Measurements from ENCODE around the gene PSME3.
A peak's percentile ranks its signal among the peaks of the same experiment; 100 is the strongest.

Gene PSME3, protein sequence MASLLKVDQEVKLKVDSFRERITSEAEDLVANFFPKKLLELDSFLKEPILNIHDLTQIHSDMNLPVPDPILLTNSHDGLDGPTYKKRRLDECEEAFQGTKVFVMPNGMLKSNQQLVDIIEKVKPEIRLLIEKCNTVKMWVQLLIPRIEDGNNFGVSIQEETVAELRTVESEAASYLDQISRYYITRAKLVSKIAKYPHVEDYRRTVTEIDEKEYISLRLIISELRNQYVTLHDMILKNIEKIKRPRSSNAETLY

DNA sequence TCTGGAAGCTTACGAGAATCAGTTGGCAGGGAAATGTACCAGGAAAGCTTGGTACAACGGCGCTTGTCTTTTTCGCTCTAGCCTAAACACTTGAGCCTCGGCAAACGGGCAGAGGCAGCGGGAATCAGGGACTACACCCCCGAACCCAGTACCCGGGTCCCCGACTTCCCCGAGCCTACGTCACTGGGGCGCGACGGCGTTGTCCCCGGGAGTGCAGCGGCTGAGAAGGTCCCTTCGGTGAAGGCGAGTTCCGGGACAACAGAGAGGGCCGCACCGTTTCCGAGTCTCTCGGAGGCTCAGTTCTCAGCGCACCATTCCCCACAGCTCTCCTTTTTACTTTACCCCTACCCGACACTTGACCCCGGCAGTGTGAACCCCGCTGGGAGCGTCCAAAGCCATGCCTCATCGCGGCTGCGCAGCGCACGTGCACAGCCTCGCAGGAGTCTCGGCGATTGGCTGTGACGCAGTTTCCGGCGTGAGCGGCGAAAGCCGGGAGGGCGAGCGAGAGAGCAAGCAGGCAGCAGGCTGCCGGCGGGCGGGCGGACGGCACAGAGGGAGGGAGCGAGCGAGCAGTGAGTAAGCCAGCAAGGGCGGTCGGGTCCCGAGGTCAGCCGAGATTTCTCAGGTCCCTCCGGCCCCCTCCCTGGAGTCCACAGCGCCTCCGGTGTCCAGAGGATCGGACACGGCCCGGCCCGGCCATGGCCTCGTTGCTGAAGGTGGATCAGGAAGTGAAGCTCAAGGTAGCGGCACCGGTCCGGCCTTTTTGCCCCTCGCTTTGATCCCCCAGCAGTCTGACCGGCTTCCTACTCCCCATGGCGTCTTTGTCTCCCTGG lies at the start of gene PSME3:
PSME3 (plus strand) TSS at position 464 of the 833 bp plus-strand sequence; CDS start at position 699, 235 bp downstream.
- DNase-seq: peak; percentile 90

- DNase-seq: no peak
These were observed 49.4 kb upstream of the PSME3 start for GRCh38 chr17:42783791-42784138.

DNA sequence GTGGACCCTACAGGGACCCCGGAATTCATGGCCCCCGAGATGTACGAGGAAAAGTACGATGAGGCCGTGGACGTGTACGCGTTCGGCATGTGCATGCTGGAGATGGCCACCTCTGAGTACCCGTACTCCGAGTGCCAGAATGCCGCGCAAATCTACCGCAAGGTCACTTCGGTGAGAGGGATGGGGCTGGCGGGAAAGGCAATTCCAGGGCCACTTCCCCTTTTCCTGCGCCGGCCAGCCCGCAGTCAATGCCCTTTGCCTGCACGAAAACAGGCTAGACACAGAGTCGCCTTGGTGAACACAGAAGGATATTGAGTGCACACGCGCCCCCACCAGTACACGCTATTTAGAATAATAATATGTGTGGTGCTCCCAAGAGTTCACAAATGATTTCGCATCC lies 48.8 kb upstream of the PSME3 start:
- no peak for DNase-seq

- no peak for DNase-seq
These were observed 48.2 kb upstream of the PSME3 start for GRCh38 chr17:42784811-42785592.

DNA sequence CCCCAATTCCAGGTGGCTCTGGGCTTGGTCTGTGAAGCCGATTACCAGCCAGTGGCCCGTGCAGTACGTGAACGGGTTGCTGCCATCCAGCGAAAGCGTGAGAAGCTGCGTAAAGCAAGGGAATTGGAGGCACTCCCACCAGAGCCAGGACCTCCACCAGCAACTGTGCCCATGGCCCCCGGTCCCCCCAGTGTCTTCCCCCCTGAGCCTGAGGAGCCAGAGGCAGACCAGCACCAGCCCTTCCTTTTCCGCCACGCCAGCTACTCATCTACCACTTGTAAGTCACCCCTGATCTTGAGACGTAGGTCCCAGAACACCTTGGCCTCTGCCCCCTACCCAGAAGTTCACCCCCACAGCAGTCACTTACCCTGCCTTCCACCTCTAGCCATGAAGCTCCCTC lies 45.9 kb upstream of the PSME3 start:
- no peak for DNase-seq

DNA sequence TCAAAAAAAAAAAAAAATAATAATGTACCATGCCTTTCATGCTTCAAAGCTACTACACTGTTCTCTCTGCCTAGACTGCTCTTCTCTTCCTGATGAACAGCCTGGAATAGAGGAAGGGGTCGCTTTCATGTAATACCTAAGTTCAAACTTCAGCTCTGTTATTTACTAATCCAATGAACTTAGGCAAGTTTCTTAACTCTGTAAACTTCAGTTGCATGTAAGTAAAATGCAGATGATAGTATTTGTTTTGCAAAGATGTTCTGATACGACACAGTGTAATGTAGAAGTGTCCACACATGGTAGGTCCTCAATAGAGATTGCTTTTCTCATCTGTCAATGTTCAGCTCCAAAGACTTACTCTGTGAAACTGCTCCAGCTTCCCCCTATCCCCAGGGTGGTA lies 41.2 kb upstream of the PSME3 start:
- no peak for DNase-seq

DNA sequence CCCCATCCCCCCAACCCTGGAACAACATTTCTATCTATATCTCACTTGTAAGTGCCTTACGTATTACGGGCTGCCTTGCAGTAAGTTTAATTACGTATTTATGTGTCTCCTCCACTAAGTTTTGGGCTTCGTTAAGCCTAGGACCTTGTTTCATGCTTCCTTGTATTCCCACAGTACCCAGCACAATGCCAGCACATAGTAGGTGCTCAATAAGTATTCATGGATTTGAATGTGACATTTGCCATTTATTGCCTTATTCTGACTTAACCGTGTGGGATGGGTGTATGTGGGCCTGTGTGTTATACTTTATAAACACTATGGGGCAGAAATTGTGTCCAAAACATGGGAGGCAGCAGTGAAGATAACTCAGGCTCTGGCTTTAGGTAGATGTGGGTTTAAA lies 40.7 kb upstream of the PSME3 start:
- no peak for DNase-seq

GRCh38 chr17:42795061-42795460 lies 38.1 kb upstream of the PSME3 start:
- DNase-seq: no peak

DNA sequence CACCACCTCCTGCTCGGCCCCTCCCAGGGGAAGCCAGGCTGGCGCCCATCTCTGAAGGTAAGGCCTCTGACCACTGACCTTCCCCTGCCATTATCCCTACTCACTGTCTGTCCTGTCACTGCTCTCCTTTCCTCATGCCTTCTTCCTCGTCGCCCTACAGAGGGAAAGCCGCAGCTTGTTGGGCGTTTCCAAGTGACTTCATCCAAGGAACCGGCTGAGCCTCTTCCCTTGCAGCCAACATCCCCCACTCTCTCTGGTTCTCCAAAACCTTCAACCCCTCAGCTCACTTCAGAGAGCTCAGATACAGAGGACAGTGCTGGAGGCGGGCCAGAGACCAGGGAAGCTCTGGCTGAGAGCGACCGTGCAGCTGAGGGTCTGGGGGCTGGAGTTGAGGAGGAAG lies 37.7 kb upstream of the PSME3 start:
- no peak for DNase-seq

GRCh38 chr17:42796066-42796758 lies 37.0 kb upstream of the PSME3 start:
- no peak for DNase-seq

DNA sequence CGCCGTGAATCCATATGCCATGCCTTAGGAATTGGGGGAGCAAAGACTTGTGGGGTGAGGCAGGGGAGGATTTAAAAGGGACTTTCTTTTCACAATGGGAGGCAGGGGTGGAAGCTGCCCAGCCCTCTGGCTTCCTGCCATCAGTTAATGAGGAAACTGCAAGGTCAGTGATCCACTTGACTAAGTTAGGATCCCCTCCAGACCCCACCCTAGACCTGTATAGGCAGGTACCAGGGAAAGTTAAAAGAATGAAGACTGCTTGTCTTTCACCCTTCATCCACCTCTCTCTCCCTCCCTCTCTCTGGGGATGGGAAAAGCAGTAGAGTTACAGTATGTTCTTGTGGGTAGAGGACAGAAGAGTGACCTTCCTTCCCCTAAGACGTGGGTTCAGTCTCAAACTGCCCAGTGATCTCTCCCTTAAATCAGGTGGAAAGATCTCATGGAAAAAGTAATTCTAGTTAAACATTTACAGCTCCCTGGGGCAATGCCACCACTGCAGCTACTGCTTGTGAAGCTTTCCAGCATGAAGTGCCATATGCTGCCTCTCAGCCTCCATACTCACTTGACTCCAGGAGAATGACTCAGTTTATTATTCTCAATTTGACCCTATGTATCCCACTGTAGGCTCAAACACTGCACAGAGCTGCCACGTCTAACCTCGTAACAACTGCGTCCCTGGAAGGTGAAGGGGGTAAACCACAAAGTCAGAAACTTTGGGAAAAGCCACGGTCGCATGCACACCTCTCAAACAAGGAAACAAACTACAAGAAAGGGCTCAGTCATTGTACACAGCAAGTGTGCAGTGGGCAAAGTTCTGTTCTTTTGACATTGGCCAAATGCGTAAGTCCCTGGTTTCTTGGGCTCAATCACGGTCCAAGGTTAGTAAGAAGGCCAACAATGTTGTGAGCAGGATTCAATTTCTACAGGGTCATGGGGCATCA lies 35.9 kb upstream of the PSME3 start:
- DNase-seq: no peak

DNA sequence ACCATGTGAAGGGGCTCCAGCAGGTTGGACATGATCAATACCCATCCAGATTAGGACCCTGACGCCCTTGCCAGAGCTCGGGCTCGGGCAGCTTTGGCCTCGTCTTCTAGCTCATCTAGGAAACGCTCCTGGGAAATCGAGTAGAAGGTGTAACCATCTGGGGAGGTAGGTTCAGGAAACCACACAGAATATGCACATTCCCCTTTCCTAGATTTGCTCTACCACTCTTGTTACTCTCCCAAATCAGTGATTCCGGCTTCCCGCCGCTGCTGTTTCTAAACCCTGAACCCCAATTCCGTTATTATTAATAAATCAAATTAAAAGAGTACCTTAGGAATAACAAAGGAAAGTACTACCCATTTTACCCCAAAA lies 35.2 kb upstream of the PSME3 start:
- DNase-seq: no peak

DNA sequence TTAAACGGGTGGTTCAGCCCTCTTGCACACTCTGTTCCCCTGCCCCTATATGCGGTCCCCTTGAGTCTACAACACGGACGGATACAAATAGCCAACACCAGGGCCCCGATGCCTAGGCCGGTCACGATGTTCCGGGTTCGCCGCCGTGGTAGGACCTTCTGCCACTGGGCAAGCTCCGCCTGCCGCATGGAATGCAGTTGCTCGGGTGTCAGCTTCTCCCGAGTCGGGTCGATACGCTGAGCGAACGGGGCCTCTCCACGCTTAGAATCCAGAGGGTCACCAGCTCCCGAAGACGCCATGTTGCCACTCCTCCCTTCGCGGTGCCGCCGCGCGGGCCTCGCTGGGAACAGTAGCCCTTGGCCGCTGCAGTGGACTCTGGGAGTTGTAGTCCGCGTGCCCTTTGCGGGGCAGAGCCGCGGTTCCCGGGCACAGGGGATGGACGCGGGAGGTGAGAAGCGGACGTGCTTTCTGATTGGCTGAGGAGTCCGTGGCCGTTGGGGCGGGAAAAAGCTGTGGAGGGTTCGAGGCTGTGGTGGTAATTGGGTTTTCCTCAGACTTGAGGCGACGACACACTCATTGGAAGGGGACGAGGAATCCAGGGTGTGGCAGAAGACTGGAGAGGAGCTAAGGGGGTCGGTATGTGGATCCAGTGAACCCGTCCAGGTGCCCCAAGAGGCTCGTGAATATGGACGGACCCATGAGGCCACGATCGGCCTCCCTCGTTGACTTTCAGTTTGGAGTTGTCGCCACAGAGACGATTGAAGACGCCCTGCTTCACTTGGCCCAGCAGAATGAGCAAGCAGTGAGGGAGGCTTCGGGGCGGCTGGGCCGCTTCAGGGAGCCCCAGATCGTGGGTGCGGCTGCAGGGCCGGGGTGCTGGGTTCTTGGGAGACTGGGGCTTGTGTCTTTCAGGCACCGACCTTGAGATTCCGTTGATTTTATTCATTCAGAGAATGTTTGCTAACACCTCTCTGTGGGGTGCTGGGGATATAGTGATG lies 34.5 kb upstream of the PSME3 start, which contains the start of the genes CNTD1 and COA3:
CNTD1 (plus strand) TSS at position 479 of the 998 bp plus-strand sequence; CDS start at position 686, 207 bp downstream.
COA3 (minus strand) TSS at position 322 of the 998 bp plus-strand sequence; CDS start at position 299, 23 bp downstream.
- DNase-seq: peak; percentile 77

DNA sequence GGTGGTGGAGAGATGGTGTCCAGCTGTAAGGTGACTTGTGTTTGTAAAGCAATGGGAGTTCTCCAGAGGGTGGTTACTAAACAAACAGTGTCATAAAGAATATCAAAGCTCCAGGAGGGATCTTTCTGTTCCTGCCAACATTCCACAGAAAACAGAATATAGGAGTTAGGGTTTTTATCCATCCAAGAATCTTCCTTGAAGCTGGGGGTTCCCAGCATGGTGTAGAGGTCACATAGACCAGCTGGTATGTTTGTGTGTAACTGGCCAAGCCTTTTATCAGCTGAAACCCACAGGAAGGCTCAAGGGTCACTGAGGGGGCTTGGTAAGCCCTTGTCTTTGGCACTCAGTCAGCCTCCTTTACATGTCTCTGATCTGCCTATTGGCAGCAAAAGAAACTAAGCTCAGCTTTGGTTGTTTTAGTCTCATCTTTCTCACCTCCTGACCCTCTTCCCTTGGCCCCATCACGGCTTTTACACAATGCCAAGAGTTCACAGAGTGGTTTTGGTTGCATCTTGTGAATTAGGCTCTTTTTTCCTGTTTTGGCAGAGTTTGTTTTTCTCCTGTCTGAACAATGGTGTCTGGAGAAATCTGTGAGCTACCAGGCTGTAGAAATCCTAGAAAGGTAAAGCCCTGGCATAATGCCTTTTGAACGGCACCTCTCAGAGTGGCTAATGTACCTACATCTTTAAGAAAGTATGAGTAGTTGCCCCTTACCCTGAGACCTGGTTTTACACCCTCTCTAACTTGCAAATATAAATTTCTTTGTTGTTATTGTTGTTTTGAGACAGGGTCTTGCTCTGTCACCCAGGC lies 29.9 kb upstream of the PSME3 start:
- DNase-seq: no peak

DNA sequence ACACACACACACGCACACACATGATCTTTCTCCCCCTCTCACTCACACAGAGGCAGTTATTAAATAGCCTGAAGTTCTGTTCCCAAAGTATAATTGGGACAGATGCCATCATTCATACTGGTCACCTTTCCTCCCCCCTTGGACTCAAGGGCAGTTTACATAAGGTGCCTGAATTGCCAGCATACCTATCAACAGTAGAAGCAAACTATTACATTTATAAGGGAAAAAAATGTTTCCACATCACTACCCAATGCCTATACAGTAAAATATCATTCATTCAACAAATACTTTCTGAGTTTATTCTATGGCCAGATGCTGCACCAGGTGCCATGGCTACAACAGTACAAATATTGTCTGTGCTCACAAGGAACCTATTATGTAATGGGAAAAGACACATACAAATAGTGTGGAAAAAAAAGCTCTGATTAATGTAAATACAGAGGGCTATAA lies 28.3 kb upstream of the PSME3 start:
- DNase-seq: no peak

GRCh38 chr17:42806249-42806648 lies 26.9 kb upstream of the PSME3 start:
- no peak for DNase-seq

- no peak for DNase-seq
These were observed 23.9 kb upstream of the PSME3 start for GRCh38 chr17:42809250-42809649.

DNA sequence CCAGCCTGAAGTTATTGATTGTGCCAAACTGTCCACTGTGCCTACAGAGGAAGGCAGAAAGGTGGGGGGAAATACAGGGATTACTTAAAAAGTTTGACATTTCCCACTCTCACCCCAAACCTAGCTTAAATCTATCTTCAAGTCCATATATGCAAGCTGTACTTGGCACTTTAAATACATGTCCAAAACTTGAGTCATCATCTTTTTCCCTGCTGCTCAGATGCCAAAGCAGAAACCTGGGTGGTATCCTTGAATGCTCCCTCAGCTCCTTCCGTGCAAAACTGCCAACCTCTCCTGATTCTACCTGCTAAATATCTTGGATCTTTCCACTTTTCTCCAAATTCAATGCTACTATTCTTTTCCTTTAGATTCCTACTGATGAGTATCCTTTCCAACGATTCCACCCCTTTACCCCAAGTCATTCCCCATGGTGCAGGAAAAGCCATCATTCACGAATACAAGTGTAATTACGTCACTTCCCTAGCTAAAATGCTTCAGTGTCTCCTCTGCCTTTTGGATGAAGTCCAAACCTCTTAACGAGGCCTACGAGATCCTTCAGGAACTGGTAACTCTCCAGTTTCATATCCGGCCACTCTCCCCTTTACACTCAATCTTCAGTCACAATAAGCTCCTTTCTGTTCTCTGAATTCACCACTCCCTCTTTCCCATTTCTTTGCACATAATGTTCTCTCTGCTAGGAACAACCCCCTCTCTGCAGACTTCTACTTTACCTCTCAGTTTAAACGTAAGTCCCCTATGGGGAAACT lies 18.4 kb upstream of the PSME3 start:
- no peak for DNase-seq

DNA sequence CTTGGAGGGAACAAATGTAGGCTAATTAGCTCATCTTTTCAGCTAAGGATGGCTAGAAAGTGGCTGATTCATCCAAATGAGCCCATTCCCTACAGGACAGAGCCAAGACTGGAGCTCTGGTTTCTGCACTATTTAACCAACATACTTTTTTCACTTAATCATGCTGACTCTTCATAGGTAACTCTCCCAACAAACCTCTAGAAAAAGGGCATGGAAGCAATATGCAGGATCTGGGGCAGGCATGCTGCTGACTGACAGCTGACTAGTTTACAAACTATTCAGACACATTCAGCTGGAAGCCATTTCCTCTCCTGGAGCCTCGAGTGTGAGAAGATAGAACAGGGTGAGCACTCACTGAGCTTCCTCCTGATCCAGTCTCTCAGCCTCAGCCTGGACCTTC lies 15.3 kb upstream of the PSME3 start:
- DNase-seq: no peak

Data from CD4-positive, alpha-beta T cell treated with Interleukin-12 subunit alpha and Interleukin-12 subunit beta, for 1 hour (primary cell).